ENCODE data around the gene STARD7. TPM values are rescaled to one million over a fixed set of nuclear protein-coding genes. Genes with fewer than 3 reads are reported as not detected.

Gene STARD7
- total and polyA plus RNA-seq, 9 of the 15 experiments (the other 6 are each of a cell fraction or from before 2014, with no cell fraction given), result 90.9 to 196 (median 145) TPM

GRCh38 chr2:96245609-96246390 lies 37.2 kb upstream of the STARD7 start (continued):
- TF ChIP-seq, protein P1, sequence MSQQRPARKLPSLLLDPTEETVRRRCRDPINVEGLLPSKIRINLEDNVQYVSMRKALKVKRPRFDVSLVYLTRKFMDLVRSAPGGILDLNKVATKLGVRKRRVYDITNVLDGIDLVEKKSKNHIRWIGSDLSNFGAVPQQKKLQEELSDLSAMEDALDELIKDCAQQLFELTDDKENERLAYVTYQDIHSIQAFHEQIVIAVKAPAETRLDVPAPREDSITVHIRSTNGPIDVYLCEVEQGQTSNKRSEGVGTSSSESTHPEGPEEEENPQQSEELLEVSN (IDR thresholded peaks at IDR 0.05; ENCODE audit: borderline replicate concordance in 1 of 2, extremely low read depth in 1 of 2, insufficient read depth in 1 of 2, insufficient read length in 1 of 2, low read depth in 1 of 2, low read length in 1 of 2, poor library complexity in 1 of 2, severe bottlenecking in 1 of 2), result no peak
- TF ChIP-seq MAFF (IDR thresholded peaks at IDR 0.05; ENCODE audit: low read length) (peak; percentile 27; the same call in 1 of the 2 replicates), OTX1 (CRISPR knock-in tag; IDR thresholded peaks at IDR 0.05) (no peak), AFF4 (CRISPR knock-in tag; IDR thresholded peaks at IDR 0.05) (no peak), POLR2H (tag; IDR thresholded peaks at IDR 0.05; ENCODE audit: low read depth) (peak; percentile 31; the same call in 1 of the 2 replicates), HNRNPLL (IDR thresholded peaks at IDR 0.05; ENCODE audit: low read depth, low read length, poor library complexity, severe bottlenecking) (no peak), ZKSCAN8 (CRISPR knock-in tag; IDR thresholded peaks at IDR 0.05) (no peak), HCFC1 (IDR thresholded peaks at IDR 0.05; ENCODE audit: low read depth, low read length) (peak; percentile 25; the same call in 1 of the 2 replicates), ZNF444 (CRISPR knock-in tag; IDR thresholded peaks at IDR 0.05) (no peak), MEF2D (tag; conservative IDR thresholded peaks at IDR 0.05; ENCODE audit: low read depth) (no peak; the same call in 1 of the 2 replicates), GATAD2A (IDR thresholded peaks at IDR 0.05) (no peak), RFX1 (IDR thresholded peaks at IDR 0.05) (no peak), USF1 (CRISPR knock-in tag; IDR thresholded peaks at IDR 0.05) (no peak), ZNF41 (CRISPR knock-in tag; conservative IDR thresholded peaks at IDR 0.05) (no peak), BRF1 (IDR thresholded peaks at IDR 0.05; ENCODE audit: borderline replicate concordance, extremely low read depth, insufficient read length) (no peak), ZKSCAN1 (IDR thresholded peaks at IDR 0.05; ENCODE audit: low read depth, low read length) (no peak), DEAF1 (CRISPR knock-in tag; IDR thresholded peaks at IDR 0.05) (no peak), EZH2 (IDR thresholded peaks at IDR 0.05; ENCODE audit: borderline replicate concordance, low read depth, low read length) (no peak), NFE2 (IDR thresholded peaks at IDR 0.05; ENCODE audit: low read depth) (peak; percentile 83), CHD2 (IDR thresholded peaks at IDR 0.05; ENCODE audit: low read depth, low read length) (no peak)

Data from K562 (cell line).